ENCODE results near the gene SCMH1.

GRCh38 chr1:41151846-41152245 is 90.3 kb downstream of the SCMH1 start:
- TF ChIP-seq CTCF (IDR thresholded peaks at IDR 0.05) (no peak), POLR2A (IDR thresholded peaks at IDR 0.05) (no peak)

All from uterus (tissue), 2 donors.